Breast epithelium (tissue), 4 donors: ENCODE results near the gene ZNF688. TPM values are rescaled to one million over a fixed set of nuclear protein-coding genes. Genes with fewer than 3 reads are reported as not detected.

Experiments
- DNase-seq, 2 donors: peaks; one replicate each; pipeline ENCODE4 v3.0.0-alpha.2; 2019; ENCODE audit warnings: low spot score in 2 of 2
- H3K27ac ChIP-seq, 2 donors: fragments of 200-600 bp; sonication (generic) in 1 of 2; one replicate each; pipeline ENCODE4 v1.5.1; 2016 to 2019; ENCODE audit warnings: mild to moderate bottlenecking in 1 of 2
- H3K27me3 ChIP-seq, 2 donors: fragments of 200-600 bp; sonication (generic) in 1 of 2; one replicate each; pipeline versions ENCODE4 v1.5.1 to v1.6.0; 2017 to 2019; ENCODE audit warnings: control low read depth in 1 of 2, mild to moderate bottlenecking in 1 of 2
- H3K36me3 ChIP-seq: fragments of 200-600 bp; one replicate; pipeline ENCODE4 v1.5.1; 2019
- H3K4me1 ChIP-seq, 2 donors: fragments of 200-600 bp; sonication (generic); one replicate each; pipeline ENCODE4 v1.5.1; 2016 to 2019; ENCODE audit warnings: control low read depth in 1 of 2
- H3K4me3 ChIP-seq, 3 donors: fragments of 200-600 bp; sonication (generic); 1 replicate in 2 of 3; 2 replicates in 1 of 3; pipeline ENCODE4 v1.5.1; 2016 to 2019; ENCODE audit warnings: mild to moderate bottlenecking in 3 of 3, moderate library complexity in 2 of 3
- H3K9me3 ChIP-seq, 2 donors: fragments of 200-600 bp; sonication (generic) in 1 of 2; one replicate each; pipeline ENCODE4 v1.5.1; 2016 to 2019; ENCODE audit warnings: control low read depth in 1 of 2
- CTCF ChIP-seq, 3 donors: fragments of 450-650 bp; IDR thresholded peaks; one replicate each; pipeline ENCODE4 v1.5.1; 2016 to 2017; ENCODE audit warnings: antibody characterized with exemption in 3 of 3, mild to moderate bottlenecking in 3 of 3, moderate library complexity in 3 of 3
- POLR2A ChIP-seq: fragments of 450-650 bp; IDR thresholded peaks from one replicate; pipeline ENCODE4 v1.6.1; 2016; ENCODE audit warnings: antibody characterized with exemption, mild to moderate bottlenecking, moderate library complexity
- POLR2AphosphoS5 ChIP-seq, 3 donors: sonication (generic); formaldehyde crosslinking; IDR thresholded peaks; one replicate each; pipeline ENCODE4 v1.6.1; 2017; ENCODE audit warnings: antibody characterized with exemption in 3 of 3
- intact Hi-C: fragments of 100-400 bp; cut with DNase I; formaldehyde crosslinking; loops from one replicate; pipeline ENCODE4 v1.15.1; 2023; ENCODE audit warnings: low total_unique reads
- total RNA-seq, 3 donors: library from RNA; depleted of rRNA; stranded (reverse); fragments of >200 nt; gene quantifications; one replicate each; pipeline ENCODE4 v1.1.0, GENCODE V29; 2016

The ZNF688 gene
- total RNA-seq, 3 donors from 2014 or later: 17.4 to 18.4 (median 18.4) TPM

GRCh38 chr16:30559690-30560089, 11.8 kb downstream of the ZNF688 start:
- DNase-seq: no peak
- TF ChIP-seq POLR2A (no peak), CTCF (IDR thresholded peaks at IDR 0.05) (no peak), POLR2AphosphoS5 (IDR thresholded peaks at IDR 0.05) (no peak)
- Histone ChIP-seq H3K4me1 (no peaks in the 10 kb centered on the region), H3K27me3 (no peaks in the 10 kb centered on the region), H3K27ac (no peak overlapping the region), H3K4me3 (no peak overlapping the region), H3K9me3 (no peaks in the 10 kb centered on the region), H3K36me3 (peaks cover 7% of the 10 kb centered on the region)
- intact Hi-C loops: no loop called here

- intact Hi-C loops: no loop called here
- DNase-seq: no peak
- TF ChIP-seq POLR2A (no peak), POLR2AphosphoS5 (IDR thresholded peaks at IDR 0.05) (no peak), CTCF (IDR thresholded peaks at IDR 0.05) (no peak)
Observed at GRCh38 chr16:30558789-30559377, 12.6 kb downstream of the ZNF688 start.

DNA sequence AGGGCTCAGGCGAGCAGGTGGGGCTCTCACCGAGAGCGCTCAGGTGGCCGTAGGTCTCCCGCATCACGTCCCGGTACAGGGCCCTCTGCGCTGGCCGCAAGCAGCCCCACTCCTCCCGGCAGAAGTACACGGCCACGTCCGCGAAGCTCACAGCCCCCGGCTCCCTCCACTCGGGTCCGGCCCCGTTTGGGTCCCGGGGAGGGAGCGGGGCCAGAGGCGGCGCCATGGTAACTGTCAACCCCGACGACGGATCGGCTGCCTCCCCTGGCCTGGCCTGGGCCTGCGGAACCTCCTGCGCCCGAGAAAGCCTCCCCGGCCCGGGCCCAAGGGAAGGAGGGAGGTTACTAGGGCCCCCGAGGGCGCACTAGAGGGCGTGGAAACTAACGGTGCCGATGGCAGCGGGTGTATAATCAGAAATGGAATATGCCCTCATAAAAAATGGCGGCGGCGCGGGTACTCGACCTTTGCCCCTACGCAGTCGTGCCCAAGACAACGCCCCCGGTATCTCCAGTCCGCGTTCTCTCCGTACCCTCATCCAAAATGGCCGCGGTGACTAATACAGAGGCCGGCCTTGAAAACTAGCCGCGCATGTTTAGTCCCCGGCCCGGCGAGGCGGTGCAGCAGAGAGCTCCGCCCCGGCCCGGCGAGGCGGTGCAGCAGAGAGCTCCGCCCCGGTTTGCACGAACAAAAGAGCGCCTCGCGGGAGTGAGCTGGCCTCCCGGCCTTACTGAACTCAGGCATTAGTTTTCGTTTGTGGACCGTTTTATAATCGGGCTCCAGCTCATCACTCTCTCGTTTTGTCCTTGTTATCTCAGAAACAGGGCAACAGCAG, 13.3 kb downstream of the ZNF688 start, which contains the start of gene ZNF764:
ZNF764 (minus strand) TSS at position 418 of the 832 bp plus-strand sequence; CDS start at position 226, 192 bp downstream.
- intact Hi-C loops: no loop called here
- Histone ChIP-seq H3K4me1 (no peaks in the 10 kb centered on the region), H3K27me3 (no peaks in the 10 kb centered on the region), H3K36me3 (peaks cover 7% of the 10 kb centered on the region), H3K9me3 (no peaks in the 10 kb centered on the region), H3K27ac (peak within 1 kb of the TSS; percentile 94 to 97), H3K4me3 (peak within 1 kb of the TSS; percentile 83 to 89 (median 87))
- TF ChIP-seq CTCF (IDR thresholded peaks at IDR 0.05): no peak
- peak; percentile 62 to 79 (median 64) for TF ChIP-seq POLR2AphosphoS5 (IDR thresholded peaks at IDR 0.05)
- no peak for TF ChIP-seq POLR2A
- DNase-seq: peak; percentile 98 to 99

More at GRCh38 chr16:30558789-30559377, 12.6 kb downstream of the ZNF688 start:
- H3K4me3 ChIP-seq: peak overlapping the region; percentile 83 to 89 (median 87)
- H3K36me3 ChIP-seq: peaks cover 7% of the 10 kb centered on the region
- no peaks in the 10 kb centered on the region for H3K27me3 ChIP-seq
- H3K4me1 ChIP-seq: no peaks in the 10 kb centered on the region
- peak overlapping the region; percentile 94 to 97 for H3K27ac ChIP-seq
- H3K9me3 ChIP-seq: no peaks in the 10 kb centered on the region

DNA sequence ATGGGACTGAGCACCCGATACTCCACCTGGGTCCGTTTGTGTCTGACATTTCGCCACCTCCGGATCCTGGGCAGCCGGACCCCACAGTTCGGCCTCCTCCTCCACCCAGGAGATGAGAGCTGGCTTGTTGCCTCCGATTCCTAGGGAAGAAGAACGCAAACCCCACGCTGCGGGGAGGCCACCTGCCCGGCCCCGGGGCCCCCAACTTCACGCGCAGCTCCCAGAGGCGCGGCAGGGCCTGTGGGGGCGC, 13.9 kb downstream of the ZNF688 start:
- Histone ChIP-seq H3K4me3 (peak overlapping the region; percentile 83 to 89 (median 87)), H3K9me3 (no peaks in the 10 kb centered on the region), H3K27ac (peak overlapping the region; percentile 94 to 97), H3K4me1 (no peaks in the 10 kb centered on the region), H3K36me3 (peaks cover 7% of the 10 kb centered on the region), H3K27me3 (no peaks in the 10 kb centered on the region)
- intact Hi-C loops: no loop called here
- DNase-seq: no peak
- TF ChIP-seq POLR2A (no peak), POLR2AphosphoS5 (IDR thresholded peaks at IDR 0.05) (no peak), CTCF (IDR thresholded peaks at IDR 0.05) (no peak)

GRCh38 chr16:30556125-30556473, 15.4 kb downstream of the ZNF688 start:
- Histone ChIP-seq H3K27me3 (no peaks in the 10 kb centered on the region), H3K36me3 (peaks cover 7% of the 10 kb centered on the region), H3K27ac (no peak overlapping the region), H3K9me3 (no peaks in the 10 kb centered on the region), H3K4me1 (no peaks in the 10 kb centered on the region), H3K4me3 (no peak overlapping the region)
- TF ChIP-seq POLR2A: no peak
- TF ChIP-seq POLR2AphosphoS5 (IDR thresholded peaks at IDR 0.05): no peak
- TF ChIP-seq CTCF (IDR thresholded peaks at IDR 0.05): no peak
- no peak for DNase-seq
- intact Hi-C loops: no loop called here
